ENCODE results near the gene USP7. TPM values are rescaled to one million over a fixed set of nuclear protein-coding genes. Genes with fewer than 3 reads are reported as not detected.

USP7 gene
- total RNA-seq = 10 to 100 TPM; 56.0 to 69.1 TPM
- long read RNA-seq, full-length matches to known transcripts = 1 of 13 reads
- long read RNA-seq, partial matches to known transcripts = 9 of 13 reads
- long read RNA-seq, other reads (novel, unspliced or antisense) = 3 of 13 reads

DNA sequence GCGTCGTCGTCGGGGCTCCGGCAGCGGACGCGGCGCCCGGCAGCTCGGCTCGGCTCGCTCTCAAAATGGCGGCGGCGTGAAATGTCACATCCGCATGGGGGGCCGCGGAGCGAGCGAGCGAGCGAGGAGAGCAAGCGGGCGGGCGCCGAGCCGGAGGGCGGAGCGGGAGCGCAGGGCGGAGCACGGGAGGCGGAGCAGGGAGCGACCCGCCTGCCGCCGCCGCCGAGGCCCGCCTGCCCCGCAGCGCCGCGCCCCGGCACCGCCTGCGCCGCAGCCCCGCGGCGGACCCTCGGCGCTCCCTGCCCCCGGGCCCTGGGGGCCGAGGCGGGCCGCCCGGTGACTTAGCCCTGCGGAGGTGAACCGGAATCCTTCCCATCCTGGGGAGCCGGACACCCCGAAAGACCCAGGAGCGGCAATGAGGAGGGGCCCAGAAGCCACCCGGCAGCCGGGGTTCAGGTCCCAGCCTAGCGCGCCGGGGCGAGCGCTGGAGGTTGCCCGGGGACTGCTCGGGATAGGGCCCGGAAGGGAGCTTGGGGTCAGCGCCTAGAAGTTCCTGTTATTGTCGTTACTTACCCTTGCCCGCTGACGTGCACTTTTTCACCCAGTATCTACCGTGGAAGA, at the start of gene USP7:
Gene USP7 (minus strand): TSS at position 86 of the 621 bp plus-strand sequence. CDS start 621 bp downstream, outside the sequence.
- peak; percentile 94 to 98 for ATAC-seq
- intact Hi-C loops (cut with DNase I) = loop anchor here in 1 of 2 donors (5.0 kb wide), 1 partner anchor 128 kb away; the partner anchor contains the start of gene HAPSTR1
- DNase-seq = peak; percentile 95

DNA sequence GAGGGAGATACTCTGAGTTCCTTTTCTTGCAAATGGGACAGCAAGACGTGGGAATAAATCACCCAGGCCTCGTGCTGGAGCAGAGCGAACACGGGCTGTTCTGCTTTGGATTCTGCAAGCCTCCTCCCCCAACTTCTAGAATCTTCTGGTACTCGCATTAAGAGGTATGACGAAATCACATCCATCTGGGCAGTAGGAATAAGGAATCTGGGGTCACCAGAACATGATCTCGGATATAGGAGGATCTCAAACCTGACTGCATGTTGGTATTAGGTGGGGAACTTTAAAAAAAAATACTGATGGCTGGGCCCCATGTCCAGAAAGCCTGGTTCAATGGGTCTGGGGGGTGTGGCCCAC, 49.8 kb upstream of the USP7 start:
- intact Hi-C loops (cut with DNase I) = no loop called here
- no peak for ATAC-seq
- no peak for DNase-seq

DNA sequence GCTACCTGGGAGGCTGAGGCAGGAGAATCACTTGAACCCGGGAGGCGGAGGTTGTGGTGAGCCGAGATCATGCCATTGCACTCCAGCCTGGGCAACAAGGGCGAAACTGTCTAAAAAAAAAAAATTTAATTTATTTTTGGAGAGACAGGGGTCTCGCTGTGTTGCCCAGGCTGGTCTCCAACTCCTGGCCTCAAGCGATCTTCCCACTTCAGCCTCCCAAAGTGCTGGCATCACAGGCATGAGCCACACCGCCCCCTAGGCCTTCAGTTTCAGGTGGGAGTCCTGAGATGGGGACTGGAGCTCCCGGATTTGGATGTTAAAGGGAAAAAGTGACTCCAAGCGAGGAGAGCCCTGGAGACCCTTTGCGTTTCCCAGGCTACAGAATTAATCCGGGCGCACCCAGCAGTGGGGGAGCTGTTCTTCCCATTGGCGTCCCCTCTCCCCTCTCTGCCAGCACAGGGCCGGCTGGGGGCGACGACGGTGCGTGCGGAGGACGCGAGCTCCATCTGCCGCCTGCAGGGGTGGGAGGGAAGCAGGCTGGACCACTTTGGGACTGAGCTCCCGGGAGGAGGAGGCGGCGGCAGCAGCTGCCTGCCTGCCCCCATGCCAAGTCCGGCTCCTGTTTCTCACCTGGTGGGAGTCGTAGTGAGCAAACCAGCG, 49.3 kb upstream of the USP7 start:
- DNase-seq = no peak

DNA sequence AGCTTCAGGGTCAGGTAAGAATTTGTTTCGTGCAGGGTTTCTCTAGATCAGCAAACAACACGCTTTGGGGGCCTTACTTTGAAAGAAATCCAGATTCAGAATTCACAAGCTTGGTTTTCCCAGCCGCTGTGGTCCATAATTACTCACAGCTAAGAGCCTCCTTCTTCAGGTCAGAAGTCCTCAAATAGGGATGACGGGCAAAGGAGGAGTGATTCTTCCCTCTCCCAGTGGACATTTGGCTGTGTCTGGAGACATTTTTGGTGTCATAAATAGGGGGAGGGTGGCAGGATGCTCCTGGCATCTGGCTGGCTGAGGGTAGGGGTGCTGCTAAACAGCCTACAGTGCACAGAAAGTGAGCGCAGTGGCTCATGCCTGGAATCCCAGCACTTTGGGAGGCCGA, 48.6 kb upstream of the USP7 start:
- DNase-seq (no peak), ATAC-seq (no peak)
- intact Hi-C loops (cut with DNase I) = no loop called here

More for the DNA sequence above, 49.3 kb upstream of the USP7 start:
- peak in 1 of 2 donors; percentile 47 for ATAC-seq
- intact Hi-C loops (cut with DNase I) = no loop called here

DNA sequence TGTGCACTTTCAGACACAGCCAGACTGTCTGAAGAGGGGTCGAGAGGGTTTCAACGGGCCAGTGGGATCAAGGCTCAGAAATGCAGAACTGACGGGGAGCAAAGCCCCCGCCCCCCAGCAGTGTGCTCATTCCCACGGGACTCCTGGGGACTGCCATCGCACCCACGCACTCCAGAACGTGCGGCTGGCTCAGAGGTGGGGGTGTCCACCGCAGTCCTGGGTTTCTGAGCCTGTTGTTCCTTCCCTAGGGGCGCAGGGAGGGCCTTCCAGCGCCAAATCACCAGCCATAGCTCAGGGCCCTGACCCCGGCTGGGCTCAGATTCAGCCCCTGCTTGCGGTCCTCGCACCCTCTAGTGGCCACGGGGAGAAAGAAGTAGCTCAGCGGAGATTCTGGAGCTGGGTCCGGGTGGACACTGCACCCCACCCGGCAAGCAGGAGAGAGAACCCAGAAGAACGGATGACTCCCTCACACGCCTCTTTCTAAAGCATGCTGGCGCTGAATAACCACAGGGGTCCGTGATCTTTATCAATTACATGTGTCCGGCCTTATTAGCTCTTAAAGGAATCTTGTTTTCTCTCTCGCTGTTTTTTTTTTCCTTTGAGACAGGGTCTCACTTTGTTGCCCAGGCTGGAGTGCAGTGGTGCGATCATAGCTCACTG, 45.0 kb upstream of the USP7 start:
- ATAC-seq (peak; percentile 94 to 96), DNase-seq (peak; percentile 79)
- intact Hi-C loops (cut with DNase I) = loop anchor here in 1 of 2 donors (10.0 kb wide), 2 partner anchors 104 to 444 kb away; no protein-coding TSS in a partner anchor

DNA sequence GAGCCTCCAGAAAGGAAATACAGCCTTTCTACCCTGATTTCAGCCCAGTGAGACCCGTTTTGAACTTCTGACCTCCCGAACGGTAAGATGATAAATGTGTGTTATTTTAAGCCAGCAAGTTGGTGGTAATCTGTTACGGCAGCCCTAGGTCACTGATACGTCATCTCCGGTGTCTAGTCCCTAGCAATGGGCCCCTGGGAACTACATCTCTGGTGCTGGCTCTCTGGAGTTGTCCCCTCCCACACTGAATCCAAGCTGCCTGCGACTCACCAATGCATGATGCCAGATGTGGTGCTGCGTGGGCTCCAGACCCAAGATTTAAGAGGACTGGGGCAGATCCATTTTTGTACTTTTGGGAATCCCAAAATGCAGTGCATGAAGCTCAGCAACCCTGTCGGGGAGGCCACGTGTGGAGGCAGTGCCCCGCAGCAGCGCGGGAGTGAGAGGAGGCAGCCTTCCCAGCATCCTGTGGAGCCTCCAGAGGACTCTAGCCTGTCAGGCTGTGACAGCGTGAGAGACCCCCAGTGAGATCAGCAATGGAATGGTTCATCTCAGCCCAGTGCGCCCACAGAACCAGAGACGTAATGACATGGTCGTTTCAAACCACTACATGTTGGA, 43.6 kb upstream of the USP7 start:
- no peak for DNase-seq
- ATAC-seq = no peak
- intact Hi-C loops (cut with DNase I) = loop anchor here in 1 of 2 donors (10.0 kb wide), 2 partner anchors 102 to 442 kb away; no protein-coding TSS in a partner anchor

DNA sequence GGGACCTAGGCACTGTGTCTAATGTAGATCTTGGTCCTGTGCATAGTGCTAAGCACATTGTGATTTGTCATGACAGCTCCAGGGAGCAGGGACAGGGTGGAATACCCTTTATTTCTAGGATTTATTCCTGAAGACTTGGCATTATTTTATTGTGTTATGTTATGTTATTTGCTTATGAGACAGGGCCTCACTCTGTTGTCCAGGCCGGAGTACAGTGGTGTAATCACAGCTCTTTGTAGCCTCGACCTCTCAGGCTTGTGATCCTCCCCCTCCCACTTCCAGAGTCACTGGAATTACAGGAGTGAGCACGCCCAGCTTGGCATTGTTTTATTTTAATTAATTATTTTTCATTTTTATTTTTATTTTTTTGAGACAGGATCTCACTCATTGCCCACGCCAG, 40.5 kb upstream of the USP7 start:
- intact Hi-C loops (cut with DNase I) = loop anchor here in 1 of 2 donors (10.0 kb wide), 2 partner anchors 99 to 439 kb away; no protein-coding TSS in a partner anchor
- DNase-seq (no peak), ATAC-seq (no peak)

DNA sequence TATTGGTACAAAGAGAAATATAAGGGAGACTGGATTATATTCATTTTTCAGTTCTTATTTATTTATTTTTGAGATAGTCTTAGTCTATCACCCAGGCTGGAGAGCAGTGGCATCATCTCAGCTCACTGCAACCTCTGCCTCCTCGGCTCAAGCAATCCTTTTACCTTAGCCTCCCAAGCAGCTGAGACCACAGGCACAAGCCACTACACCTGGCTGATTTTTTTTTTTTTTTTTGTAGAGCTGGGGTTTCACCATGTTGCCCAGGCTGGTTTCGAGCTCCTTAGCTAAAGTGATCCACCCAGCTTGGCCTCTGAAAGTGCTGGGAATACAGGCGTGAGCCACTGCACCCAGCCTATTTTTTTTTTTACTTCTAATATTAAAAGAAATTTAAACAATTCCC, 40.1 kb upstream of the USP7 start:
- DNase-seq (no peak), ATAC-seq (no peak)
- intact Hi-C loops (cut with DNase I) = loop anchor here in 1 of 2 donors (10.0 kb wide), 2 partner anchors 99 to 439 kb away; no protein-coding TSS in a partner anchor

DNA sequence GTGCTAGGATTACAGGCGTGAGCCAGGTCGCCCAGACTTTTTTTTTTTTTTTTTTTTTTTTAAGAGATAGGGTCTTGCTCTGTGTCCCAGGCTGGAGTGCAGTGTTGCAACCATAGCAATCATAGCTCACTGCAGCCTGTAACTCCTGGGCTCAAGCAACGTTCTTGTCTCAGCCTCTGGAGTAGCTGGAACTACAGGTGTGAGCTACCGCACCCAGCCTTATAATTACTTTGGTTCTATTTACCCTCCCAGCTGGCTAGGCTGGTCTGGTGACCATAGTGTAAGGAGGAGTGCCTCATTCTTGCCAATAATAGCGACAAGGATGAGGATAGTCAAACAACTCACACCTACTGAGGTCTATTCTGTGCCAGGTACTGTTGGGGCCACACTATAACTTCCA, 39.6 kb upstream of the USP7 start:
- no peak for DNase-seq
- no peak for ATAC-seq
- intact Hi-C loops (cut with DNase I) = loop anchor here in 1 of 2 donors (10.0 kb wide), 2 partner anchors 99 to 439 kb away; no protein-coding TSS in a partner anchor

DNA sequence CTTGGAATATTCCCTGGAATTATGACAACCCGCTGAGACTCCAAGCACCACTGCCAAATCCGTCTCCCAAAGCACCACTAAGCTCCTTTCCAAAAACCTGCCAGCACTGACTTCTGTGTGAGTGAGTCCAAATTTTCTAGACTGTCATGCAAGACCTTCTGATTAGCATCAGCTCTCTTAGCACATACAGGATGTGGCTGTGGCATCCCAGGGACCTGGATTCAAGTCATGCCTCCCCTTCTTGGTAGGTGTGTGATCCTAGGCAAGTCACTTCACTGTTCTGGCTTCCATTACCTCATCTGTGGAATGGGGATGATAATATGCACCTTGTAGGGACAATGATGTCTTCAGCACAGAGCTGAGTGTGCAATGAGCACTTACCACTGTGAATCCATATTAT, 38.3 kb upstream of the USP7 start:
- ATAC-seq = no peak
- intact Hi-C loops (cut with DNase I) = loop anchor here in 1 of 2 donors (10.0 kb wide), 2 partner anchors 97 to 437 kb away; no protein-coding TSS in a partner anchor

DNA sequence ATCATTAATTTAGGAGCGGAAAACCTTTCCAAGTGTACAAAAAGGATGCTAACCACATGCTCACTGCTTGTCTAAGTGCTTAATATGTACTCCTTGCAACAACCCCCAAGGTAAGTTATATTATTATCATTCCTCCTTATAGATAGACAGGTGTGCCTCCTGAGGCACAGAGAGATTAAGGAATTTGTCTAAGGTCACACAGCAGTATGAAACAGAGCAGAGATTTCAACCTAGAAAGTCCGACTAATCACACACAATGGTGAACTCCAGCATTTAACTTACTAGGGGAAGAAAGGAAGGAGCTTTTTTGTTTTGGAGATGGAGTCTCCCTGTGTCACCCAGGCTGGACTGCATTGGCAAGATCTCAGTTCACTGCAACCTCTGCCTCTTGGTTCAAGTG, 37.0 kb upstream of the USP7 start:
- intact Hi-C loops (cut with DNase I) = loop anchor here in 1 of 2 donors (10.0 kb wide), 2 partner anchors 96 to 436 kb away; no protein-coding TSS in a partner anchor
- no peak for DNase-seq
- no peak for ATAC-seq

More for the DNA sequence above, 38.3 kb upstream of the USP7 start:
- no peak for DNase-seq

DNA sequence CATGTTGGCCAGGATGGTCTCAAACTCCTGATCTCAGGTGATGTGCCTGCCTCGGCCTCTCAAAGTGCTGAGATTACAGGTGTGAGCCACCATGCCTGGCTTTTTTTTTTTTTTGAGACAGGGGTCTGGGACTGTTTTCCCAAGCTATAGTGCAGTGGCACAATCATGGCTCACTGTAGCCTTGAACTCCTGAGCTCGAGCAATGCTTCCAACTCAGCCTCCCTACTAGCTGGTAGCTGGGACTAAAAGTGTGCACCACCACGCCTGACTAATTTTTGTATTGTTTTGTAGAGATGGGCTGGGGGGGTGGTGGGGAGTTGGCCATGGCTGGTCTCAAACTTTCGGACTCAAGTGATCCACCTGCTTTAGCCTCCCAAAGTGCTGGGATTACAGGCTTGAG, 36.1 kb upstream of the USP7 start:
- DNase-seq (no peak), ATAC-seq (no peak)
- intact Hi-C loops (cut with DNase I) = loop anchor here in 1 of 2 donors (10.0 kb wide), 2 partner anchors 95 to 435 kb away; no protein-coding TSS in a partner anchor

DNA sequence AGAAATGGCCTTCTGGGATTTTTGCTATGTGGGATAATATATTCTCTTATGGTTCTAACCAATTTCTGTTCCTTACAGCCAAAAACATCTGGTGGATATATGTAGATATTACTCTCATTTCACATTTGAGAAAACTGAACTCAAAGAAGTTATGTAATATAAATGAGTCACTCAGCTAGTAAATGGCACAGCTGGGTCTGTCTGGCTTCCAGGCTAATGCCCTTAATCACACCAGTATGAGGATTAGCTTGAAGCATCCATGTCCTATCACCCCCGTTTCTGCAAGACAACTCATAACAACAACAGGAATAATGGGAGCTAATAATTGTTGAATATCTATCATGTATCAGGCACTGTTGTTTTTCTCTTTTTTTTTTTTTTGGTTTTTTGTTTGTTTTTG, 34.4 kb upstream of the USP7 start:
- DNase-seq = no peak
- ATAC-seq = no peak
- intact Hi-C loops (cut with DNase I) = no loop called here

DNA sequence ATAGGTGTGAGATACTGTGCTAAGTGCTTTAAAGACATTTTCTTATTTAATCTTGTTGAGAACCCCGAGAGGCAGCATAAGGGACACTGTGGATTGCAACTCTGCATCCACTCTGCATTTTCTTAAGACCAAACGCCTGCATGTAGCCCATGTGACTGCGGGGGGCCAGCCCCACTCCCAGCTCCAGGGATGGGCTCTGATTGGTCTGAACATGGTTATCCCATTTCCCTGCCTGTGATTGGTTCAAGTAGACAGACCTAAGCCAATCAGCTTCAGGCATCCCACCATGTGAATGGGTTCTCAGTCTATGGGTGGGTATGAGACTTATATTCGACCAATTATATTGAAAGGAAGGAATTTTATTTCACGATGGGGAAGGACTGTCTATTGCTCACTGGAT, 33.2 kb upstream of the USP7 start:
- ATAC-seq (no peak), DNase-seq (no peak)
- intact Hi-C loops (cut with DNase I) = no loop called here

DNA sequence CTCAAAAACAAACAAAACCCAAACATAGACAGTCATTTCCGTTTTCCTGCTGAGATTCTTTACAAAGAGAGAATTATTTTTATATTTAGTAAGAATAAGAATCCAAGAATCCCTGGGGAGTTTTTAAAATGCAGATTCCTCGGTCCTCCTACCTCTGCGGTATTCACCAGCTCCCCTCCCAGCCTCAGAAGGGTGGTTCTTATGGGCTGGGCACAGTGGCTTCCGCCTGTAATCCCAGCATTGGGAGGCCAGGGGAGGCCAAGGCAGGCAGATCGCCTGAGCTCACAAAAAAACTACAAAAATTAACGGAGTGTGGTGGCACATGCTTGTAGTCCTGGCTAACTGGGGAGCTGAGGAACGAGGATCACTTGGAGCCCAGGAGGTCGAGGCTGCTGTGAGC, 26.7 kb upstream of the USP7 start:
- ATAC-seq (no peak), DNase-seq (no peak)
- intact Hi-C loops (cut with DNase I) = no loop called here

DNA sequence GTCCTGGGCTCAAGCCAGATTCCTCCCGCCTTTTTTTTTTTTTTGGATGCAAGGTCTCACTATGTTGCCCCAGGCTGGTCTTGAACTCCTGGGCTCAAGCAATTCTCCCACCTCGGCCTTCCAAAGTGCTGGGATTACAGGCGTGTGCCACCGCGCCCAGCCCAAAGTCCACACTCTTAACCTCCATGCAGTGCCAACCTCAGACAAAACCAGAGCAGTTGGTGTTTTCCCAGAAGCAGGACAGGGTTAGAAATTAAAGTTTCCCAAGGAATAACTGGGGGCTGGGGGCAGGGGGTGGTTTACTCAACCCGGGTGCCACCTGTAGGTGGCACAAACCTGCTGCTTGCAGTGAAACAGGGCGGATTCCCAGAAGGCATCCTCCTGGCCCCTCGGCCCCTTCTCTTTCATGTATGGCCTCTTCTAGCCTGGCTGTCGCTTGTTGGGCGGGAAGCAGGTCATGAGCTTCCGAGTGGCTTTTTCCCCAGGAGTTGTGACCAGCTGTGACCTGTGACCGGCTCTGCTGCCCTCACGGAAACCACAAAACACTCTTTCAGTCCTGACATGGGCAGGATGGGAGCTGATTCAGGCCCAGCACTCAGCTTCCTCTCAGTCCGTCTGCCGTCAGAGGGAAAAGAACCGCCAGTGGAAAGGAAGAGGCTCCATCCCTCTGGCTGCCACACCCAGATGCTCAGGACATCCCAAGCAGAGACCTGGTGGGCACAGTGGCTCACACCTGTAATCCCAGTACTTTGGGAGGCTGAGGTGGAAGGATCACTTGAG, 25.6 kb upstream of the USP7 start:
- DNase-seq = no peak
- intact Hi-C loops (cut with DNase I) = no loop called here

DNA sequence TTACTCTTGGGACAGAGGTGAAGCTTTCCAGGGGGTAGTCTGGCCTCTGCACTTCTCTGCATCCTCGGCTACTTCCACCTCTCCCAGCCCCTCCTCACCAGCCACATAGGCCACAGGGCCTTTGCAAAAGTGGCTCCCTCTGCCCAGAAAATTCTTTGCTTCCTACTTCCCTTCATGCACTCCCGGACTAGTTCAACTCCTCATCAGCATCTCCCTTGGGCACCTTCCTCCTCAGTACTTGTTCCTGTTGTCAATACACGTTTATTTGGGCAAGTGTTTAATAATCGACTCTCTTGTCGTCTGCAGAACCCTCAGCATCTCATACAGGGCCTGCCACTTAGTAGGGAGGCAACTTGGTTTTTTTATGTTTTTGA, 23.1 kb upstream of the USP7 start:
- ATAC-seq (no peak), DNase-seq (no peak)
- intact Hi-C loops (cut with DNase I) = no loop called here

More for the DNA sequence above, 25.6 kb upstream of the USP7 start:
- ATAC-seq = no peak

DNA sequence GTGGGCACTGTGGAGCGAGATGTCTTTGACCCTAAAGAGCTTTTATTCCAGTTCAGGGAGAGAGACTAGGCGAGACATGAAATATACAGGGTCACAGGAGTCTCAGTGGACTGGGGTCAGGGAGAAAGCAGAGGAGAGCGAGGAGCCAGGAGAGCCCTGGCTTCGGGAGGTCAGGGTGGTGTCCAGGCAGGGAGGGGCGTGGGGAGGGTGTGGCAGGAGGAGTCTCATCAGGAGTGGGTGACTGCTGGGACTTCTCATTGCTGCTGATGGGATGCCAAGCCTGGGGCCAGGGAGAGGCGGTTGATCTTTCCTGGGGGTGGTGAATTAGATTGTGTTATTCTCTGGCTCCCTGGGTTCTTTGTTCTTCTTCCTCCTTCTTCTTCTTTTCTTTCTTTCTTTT, 22.4 kb upstream of the USP7 start:
- ATAC-seq (no peak), DNase-seq (no peak)
- intact Hi-C loops (cut with DNase I) = no loop called here

Data from left cardiac atrium (tissue), 4 donors.